GM12874 (cell line): ENCODE results near the gene LGALS3BP.

Experiments used
- TF ChIP-seq, protein P1 (sequence below): IDR thresholded peaks from 2 replicates; pipeline ENCODE4 v1.5.1; 2011; ENCODE audit warnings: low read depth, mild to moderate bottlenecking, control low read depth, low read length, moderate library complexity; ENCODE audit not compliant: insufficient read depth

Gene LGALS3BP

DNA sequence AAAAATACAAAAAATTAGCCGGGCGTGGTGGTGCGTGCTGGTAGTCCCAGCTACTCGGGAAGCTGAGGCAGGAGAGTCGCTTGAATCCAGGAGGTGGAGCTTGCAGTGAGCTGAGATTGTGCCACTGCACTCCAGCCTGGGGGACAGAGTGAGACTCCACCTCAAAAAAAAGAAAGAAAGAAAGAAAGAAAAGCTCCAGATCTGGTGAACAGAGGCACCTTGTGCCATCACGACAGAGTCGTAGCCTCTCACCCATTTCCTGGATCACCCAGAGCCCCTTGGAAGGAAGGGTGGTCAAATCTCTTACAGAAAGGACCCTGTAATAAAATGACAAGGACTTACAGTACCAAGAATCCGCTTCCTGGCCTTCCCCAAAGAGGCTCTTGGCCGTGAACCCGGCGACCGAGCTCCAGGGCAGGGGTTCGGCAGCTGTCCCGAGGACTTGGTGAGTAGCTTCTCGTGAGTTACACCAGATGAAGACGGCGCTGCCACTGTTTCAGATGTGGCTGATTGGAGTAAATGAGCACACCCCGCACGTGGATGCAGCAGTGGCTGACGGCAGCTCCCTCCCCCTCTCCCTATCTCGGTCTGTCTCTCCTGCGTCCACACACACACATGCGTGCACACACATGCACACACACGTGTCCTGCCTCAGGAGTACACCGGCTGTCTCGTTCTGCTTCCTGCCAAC lies 13.5 kb downstream of the LGALS3BP start:
- TF ChIP-seq, protein P1, sequence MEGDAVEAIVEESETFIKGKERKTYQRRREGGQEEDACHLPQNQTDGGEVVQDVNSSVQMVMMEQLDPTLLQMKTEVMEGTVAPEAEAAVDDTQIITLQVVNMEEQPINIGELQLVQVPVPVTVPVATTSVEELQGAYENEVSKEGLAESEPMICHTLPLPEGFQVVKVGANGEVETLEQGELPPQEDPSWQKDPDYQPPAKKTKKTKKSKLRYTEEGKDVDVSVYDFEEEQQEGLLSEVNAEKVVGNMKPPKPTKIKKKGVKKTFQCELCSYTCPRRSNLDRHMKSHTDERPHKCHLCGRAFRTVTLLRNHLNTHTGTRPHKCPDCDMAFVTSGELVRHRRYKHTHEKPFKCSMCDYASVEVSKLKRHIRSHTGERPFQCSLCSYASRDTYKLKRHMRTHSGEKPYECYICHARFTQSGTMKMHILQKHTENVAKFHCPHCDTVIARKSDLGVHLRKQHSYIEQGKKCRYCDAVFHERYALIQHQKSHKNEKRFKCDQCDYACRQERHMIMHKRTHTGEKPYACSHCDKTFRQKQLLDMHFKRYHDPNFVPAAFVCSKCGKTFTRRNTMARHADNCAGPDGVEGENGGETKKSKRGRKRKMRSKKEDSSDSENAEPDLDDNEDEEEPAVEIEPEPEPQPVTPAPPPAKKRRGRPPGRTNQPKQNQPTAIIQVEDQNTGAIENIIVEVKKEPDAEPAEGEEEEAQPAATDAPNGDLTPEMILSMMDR: no peak

- TF ChIP-seq, protein P1: no peak
These were observed 14.2 kb downstream of the LGALS3BP start for GRCh38 chr17:78965491-78965924.

GRCh38 chr17:78963378-78963777 lies 16.3 kb downstream of the LGALS3BP start:
- TF ChIP-seq, protein P1: no peak

- TF ChIP-seq, protein P1: no peak
These were observed 17.3 kb downstream of the LGALS3BP start for GRCh38 chr17:78962345-78962983.

GRCh38 chr17:78961571-78961970 lies 18.2 kb downstream of the LGALS3BP start:
- TF ChIP-seq, protein P1: no peak

- TF ChIP-seq, protein P1: no peak
These were observed 18.8 kb downstream of the LGALS3BP start for GRCh38 chr17:78960928-78961327.

- TF ChIP-seq, protein P1: no peak
These were observed 19.9 kb downstream of the LGALS3BP start for GRCh38 chr17:78959803-78960202.
